Liver (tissue), 9 donors: ENCODE results near the gene RHOH. TPM values are rescaled to one million over a fixed set of nuclear protein-coding genes. Genes with fewer than 3 reads are reported as not detected.

Source experiments
- DNase-seq: peaks from one replicate; pipeline ENCODE4 v3.0.0-alpha.2; 2017; ENCODE audit warnings: low spot score
- H3K27ac ChIP-seq, 2 donors: one replicate each; pipeline ENCODE4 v1.7.0; 2013; ENCODE audit warnings: inconsistent platforms in 2 of 2, low read length in 2 of 2, control low read depth in 1 of 2, low read depth in 1 of 2, mild to moderate bottlenecking in 1 of 2
- H3K27me3 ChIP-seq, 4 donors: one replicate each; pipeline versions ENCODE4 v1.6.1 to v1.7.0; 2013; ENCODE audit warnings: low read length in 3 of 4, inconsistent platforms in 1 of 4, mild to moderate bottlenecking in 1 of 4, moderate library complexity in 1 of 4; ENCODE audit not compliant: control insufficient read depth in 4 of 4, insufficient read depth in 4 of 4
- H3K36me3 ChIP-seq, 4 donors: one replicate each; pipeline versions ENCODE4 v1.6.1 to v1.7.0; 2013; ENCODE audit warnings: low read length in 3 of 4, mild to moderate bottlenecking in 3 of 4, low read depth in 1 of 4, moderate library complexity in 1 of 4; ENCODE audit not compliant: control insufficient read depth in 4 of 4, insufficient read depth in 3 of 4
- H3K4me1 ChIP-seq, 4 donors: one replicate each; pipeline versions ENCODE4 v1.6.1 to v1.7.0; 2013; ENCODE audit warnings: low read length in 3 of 4, mild to moderate bottlenecking in 3 of 4, moderate library complexity in 1 of 4; ENCODE audit not compliant: control insufficient read depth in 4 of 4, insufficient read depth in 4 of 4
- H3K4me3 ChIP-seq, 3 donors: one replicate each; pipeline versions ENCODE4 v1.6.1 to v1.7.0; 2013; ENCODE audit warnings: low read length in 3 of 3, control low read depth in 1 of 3, low read depth in 1 of 3, mild to moderate bottlenecking in 1 of 3
- H3K9ac ChIP-seq, 2 donors: one replicate each; pipeline ENCODE4 v1.7.0; 2013; ENCODE audit warnings: low read length in 2 of 2, mild to moderate bottlenecking in 2 of 2, moderate library complexity in 2 of 2, control low read depth in 1 of 2, low read depth in 1 of 2
- H3K9me3 ChIP-seq, 4 donors: one replicate each; pipeline versions ENCODE4 v1.6.1 to v1.7.0; 2013; ENCODE audit warnings: low read length in 3 of 4; ENCODE audit not compliant: control insufficient read depth in 4 of 4
- EGR1 ChIP-seq, 2 donors: IDR thresholded peaks; 2 replicates each; pipeline ENCODE4 v1.6.1; 2016 to 2018; ENCODE audit warnings: antibody characterized with exemption in 2 of 2, low read depth in 2 of 2
- GABPA ChIP-seq, 2 donors: IDR thresholded peaks in 1 of 2; conservative IDR thresholded peaks in 1 of 2; 2 replicates each; pipeline ENCODE4 v1.6.1; 2016; ENCODE audit warnings: antibody characterized with exemption in 2 of 2, mild to moderate bottlenecking in 1 of 2, moderate library complexity in 1 of 2
- HNF4A ChIP-seq, 2 donors: conservative IDR thresholded peaks; 2 replicates each; pipeline ENCODE4 v1.6.1; 2016; ENCODE audit warnings: antibody characterized with exemption in 2 of 2, mild to moderate bottlenecking in 2 of 2
- HNF4G ChIP-seq: IDR thresholded peaks from 2 replicates; pipeline ENCODE4 v1.6.1; 2016; ENCODE audit warnings: antibody characterized with exemption
- JUND ChIP-seq, 2 donors: IDR thresholded peaks; 2 replicates each; pipeline ENCODE4 v1.6.1; 2016; ENCODE audit warnings: antibody characterized with exemption in 2 of 2
- NR2F2 ChIP-seq: IDR thresholded peaks from 2 replicates; pipeline ENCODE4 v1.6.1; 2016; ENCODE audit warnings: antibody characterized with exemption
- RAD21 ChIP-seq, 2 donors: IDR thresholded peaks; 2 replicates each; pipeline ENCODE4 v1.6.1; 2016; ENCODE audit warnings: antibody characterized with exemption in 2 of 2, mild to moderate bottlenecking in 2 of 2
- RXRA ChIP-seq, 2 donors: IDR thresholded peaks; 2 replicates each; pipeline ENCODE4 v1.6.1; 2017 to 2018; ENCODE audit warnings: antibody characterized with exemption in 2 of 2, mild to moderate bottlenecking in 1 of 2
- TAF1 ChIP-seq: conservative IDR thresholded peaks from 2 replicates; pipeline ENCODE4 v1.6.1; 2016; ENCODE audit warnings: antibody characterized with exemption, mild to moderate bottlenecking
- YY1 ChIP-seq: IDR thresholded peaks from 2 replicates; pipeline ENCODE4 v1.6.1; 2016; ENCODE audit warnings: antibody characterized with exemption, mild to moderate bottlenecking
- WGBS: extraction: QIAGEN DNeasy Blood & Tissue Kit; methylation state at CpG from one replicate; pipeline ENCODE4 v1.1.7; 2013; 5-methylcytosine and 5-hydroxymethylcytosine counted together
- polyA plus RNA-seq, 2 donors: library from polyadenylated mRNA; stranded (reverse) in 1 of 2; unstranded in 1 of 2; fragments of 200-250 nt in 1 of 2; fragments of >200 nt in 1 of 2; fragmentation: Nextera tagmentation in 1 of 2; extraction: Ambion mirVana in 1 of 2; gene quantifications; one replicate each; pipeline versions ENCODE4 v1.2.1 to v1.2.3, GENCODE V29; 2013 to 2015
- total RNA-seq, 2 donors: library from RNA; depleted of rRNA; stranded (reverse); fragments of >200 nt; gene quantifications; one replicate each; pipeline ENCODE4 v1.2.3, GENCODE V29; 2014
- TF ChIP-seq, protein P1 (sequence below): IDR thresholded peaks from 2 replicates; pipeline ENCODE4 v1.6.1; 2016; ENCODE audit warnings: antibody characterized with exemption
- TF ChIP-seq, protein P2 (sequence below): IDR thresholded peaks from 2 replicates; pipeline ENCODE4 v1.6.1; 2016; ENCODE audit warnings: antibody characterized with exemption
- TF ChIP-seq, protein P3 (sequence below): fragments of 150-350 bp; IDR thresholded peaks from 2 replicates; pipeline ENCODE4 v1.5.1; 2017; ENCODE audit warnings: improper control_type of control experiment, low read depth, low read length; ENCODE audit not compliant: missing input control
- TF ChIP-seq, protein P4 (sequence below): IDR thresholded peaks from 2 replicates; pipeline ENCODE4 v1.6.1; 2016; ENCODE audit warnings: antibody characterized with exemption
- TF ChIP-seq, protein P5 (sequence below): IDR thresholded peaks from 2 replicates; pipeline ENCODE4 v1.6.1; 2016; ENCODE audit warnings: antibody characterized with exemption, mild to moderate bottlenecking
- donor health status: healthy.
- donor health status: healthy.
- donor health status: healthy.
- donor health status: healthy.
- donor health status: healthy.

RHOH gene
- total and polyA plus RNA-seq, 4 donors: 0.56 to 2.3 (median 1.3) TPM

DNA sequence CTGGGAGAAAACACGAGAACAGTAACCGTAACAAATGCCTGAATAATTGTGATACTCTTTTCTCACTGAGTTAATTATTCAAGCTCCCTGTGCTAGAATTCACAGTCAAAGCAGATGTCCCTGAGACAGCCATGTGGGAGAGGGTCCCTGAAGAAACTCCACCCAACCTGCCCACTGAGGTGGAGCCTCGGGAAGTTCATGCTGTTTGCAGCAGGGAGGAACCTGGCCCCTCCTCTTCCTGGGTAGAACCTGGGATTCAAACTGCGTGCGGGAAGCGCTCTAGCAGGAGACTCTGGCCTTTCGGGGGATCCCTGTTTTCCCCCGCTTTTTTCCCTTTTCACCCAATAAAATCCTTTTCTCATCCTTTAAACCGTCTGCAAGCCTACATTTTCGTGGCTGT, 20.2 kb upstream of the RHOH start:
- no peak overlapping the region for H3K4me3 ChIP-seq
- 67% methylated on average over 10 of the region's 10 CpGs for WGBS

DNA sequence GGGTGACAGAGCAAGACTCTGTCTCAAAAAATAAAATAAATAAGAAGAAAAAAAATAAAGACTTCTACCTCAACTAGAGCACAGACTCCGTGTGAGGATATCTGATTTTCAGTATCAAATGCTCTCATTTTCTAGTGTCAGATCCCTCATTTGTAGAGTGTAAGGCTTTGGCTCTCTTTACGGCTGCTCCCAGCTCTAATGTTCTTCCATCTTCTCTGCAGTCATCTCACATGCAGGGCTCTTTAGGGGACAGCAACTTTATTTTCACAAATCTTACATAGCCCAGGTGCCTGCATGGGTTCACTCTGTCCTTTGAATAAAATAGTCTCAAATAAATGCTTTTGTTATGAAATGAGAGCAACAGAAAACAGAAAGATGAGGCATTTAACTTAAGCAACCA, 19.2 kb upstream of the RHOH start:
- 81% methylated on average over 2 of the region's 2 CpGs for WGBS
- DNase-seq: no peak
- H3K4me1 ChIP-seq: no peaks in the 10 kb centered on the region
- H3K9ac ChIP-seq: no peak overlapping the region
- H3K27me3 ChIP-seq: no peaks in the 10 kb centered on the region
- H3K27ac ChIP-seq: no peak overlapping the region
- H3K36me3 ChIP-seq: no peaks in the 10 kb centered on the region
- no peaks in the 10 kb centered on the region for H3K9me3 ChIP-seq
- no peak overlapping the region for H3K4me3 ChIP-seq
- TF ChIP-seq EGR1 (IDR thresholded peaks at IDR 0.05; ENCODE audit: low read depth in 2 of 2): no peak
- TF ChIP-seq, protein P1, sequence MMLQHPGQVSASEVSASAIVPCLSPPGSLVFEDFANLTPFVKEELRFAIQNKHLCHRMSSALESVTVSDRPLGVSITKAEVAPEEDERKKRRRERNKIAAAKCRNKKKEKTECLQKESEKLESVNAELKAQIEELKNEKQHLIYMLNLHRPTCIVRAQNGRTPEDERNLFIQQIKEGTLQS: no peak
- TF ChIP-seq JUND (IDR thresholded peaks at IDR 0.05): no peak
- no peak for TF ChIP-seq RAD21 (IDR thresholded peaks at IDR 0.05)
- TF ChIP-seq, protein P2, sequence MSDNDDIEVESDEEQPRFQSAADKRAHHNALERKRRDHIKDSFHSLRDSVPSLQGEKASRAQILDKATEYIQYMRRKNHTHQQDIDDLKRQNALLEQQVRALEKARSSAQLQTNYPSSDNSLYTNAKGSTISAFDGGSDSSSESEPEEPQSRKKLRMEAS: no peak
- TF ChIP-seq HNF4A (conservative IDR thresholded peaks at IDR 0.05): no peak
- TF ChIP-seq, protein P3, sequence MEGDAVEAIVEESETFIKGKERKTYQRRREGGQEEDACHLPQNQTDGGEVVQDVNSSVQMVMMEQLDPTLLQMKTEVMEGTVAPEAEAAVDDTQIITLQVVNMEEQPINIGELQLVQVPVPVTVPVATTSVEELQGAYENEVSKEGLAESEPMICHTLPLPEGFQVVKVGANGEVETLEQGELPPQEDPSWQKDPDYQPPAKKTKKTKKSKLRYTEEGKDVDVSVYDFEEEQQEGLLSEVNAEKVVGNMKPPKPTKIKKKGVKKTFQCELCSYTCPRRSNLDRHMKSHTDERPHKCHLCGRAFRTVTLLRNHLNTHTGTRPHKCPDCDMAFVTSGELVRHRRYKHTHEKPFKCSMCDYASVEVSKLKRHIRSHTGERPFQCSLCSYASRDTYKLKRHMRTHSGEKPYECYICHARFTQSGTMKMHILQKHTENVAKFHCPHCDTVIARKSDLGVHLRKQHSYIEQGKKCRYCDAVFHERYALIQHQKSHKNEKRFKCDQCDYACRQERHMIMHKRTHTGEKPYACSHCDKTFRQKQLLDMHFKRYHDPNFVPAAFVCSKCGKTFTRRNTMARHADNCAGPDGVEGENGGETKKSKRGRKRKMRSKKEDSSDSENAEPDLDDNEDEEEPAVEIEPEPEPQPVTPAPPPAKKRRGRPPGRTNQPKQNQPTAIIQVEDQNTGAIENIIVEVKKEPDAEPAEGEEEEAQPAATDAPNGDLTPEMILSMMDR: no peak
- TF ChIP-seq TAF1: no peak
- TF ChIP-seq GABPA (IDR thresholded peaks at IDR 0.05 in 1 of 2, conservative IDR thresholded peaks at IDR 0.05 in 1 of 2): no peak
- no peak for TF ChIP-seq YY1

More for the DNA sequence above, 20.2 kb upstream of the RHOH start:
- H3K9ac ChIP-seq: no peak overlapping the region
- no peak overlapping the region for H3K27ac ChIP-seq
- no peak for DNase-seq
- H3K4me1 ChIP-seq: no peaks in the 10 kb centered on the region
- H3K27me3 ChIP-seq: no peaks in the 10 kb centered on the region
- H3K9me3 ChIP-seq: no peaks in the 10 kb centered on the region
- H3K36me3 ChIP-seq: no peaks in the 10 kb centered on the region
- TF ChIP-seq NR2F2: no peak
- TF ChIP-seq, protein P1: no peak
- TF ChIP-seq EGR1 (IDR thresholded peaks at IDR 0.05; ENCODE audit: low read depth in 2 of 2): no peak
- no peak for TF ChIP-seq YY1
- TF ChIP-seq, protein P4, sequence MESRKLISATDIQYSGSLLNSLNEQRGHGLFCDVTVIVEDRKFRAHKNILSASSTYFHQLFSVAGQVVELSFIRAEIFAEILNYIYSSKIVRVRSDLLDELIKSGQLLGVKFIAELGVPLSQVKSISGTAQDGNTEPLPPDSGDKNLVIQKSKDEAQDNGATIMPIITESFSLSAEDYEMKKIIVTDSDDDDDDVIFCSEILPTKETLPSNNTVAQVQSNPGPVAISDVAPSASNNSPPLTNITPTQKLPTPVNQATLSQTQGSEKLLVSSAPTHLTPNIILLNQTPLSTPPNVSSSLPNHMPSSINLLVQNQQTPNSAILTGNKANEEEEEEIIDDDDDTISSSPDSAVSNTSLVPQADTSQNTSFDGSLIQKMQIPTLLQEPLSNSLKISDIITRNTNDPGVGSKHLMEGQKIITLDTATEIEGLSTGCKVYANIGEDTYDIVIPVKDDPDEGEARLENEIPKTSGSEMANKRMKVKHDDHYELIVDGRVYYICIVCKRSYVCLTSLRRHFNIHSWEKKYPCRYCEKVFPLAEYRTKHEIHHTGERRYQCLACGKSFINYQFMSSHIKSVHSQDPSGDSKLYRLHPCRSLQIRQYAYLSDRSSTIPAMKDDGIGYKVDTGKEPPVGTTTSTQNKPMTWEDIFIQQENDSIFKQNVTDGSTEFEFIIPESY: no peak
- TF ChIP-seq RAD21 (IDR thresholded peaks at IDR 0.05): no peak
- no peak for TF ChIP-seq RXRA (IDR thresholded peaks at IDR 0.05)
- TF ChIP-seq, protein P3: no peak
- TF ChIP-seq HNF4G: no peak
- TF ChIP-seq, protein P5, sequence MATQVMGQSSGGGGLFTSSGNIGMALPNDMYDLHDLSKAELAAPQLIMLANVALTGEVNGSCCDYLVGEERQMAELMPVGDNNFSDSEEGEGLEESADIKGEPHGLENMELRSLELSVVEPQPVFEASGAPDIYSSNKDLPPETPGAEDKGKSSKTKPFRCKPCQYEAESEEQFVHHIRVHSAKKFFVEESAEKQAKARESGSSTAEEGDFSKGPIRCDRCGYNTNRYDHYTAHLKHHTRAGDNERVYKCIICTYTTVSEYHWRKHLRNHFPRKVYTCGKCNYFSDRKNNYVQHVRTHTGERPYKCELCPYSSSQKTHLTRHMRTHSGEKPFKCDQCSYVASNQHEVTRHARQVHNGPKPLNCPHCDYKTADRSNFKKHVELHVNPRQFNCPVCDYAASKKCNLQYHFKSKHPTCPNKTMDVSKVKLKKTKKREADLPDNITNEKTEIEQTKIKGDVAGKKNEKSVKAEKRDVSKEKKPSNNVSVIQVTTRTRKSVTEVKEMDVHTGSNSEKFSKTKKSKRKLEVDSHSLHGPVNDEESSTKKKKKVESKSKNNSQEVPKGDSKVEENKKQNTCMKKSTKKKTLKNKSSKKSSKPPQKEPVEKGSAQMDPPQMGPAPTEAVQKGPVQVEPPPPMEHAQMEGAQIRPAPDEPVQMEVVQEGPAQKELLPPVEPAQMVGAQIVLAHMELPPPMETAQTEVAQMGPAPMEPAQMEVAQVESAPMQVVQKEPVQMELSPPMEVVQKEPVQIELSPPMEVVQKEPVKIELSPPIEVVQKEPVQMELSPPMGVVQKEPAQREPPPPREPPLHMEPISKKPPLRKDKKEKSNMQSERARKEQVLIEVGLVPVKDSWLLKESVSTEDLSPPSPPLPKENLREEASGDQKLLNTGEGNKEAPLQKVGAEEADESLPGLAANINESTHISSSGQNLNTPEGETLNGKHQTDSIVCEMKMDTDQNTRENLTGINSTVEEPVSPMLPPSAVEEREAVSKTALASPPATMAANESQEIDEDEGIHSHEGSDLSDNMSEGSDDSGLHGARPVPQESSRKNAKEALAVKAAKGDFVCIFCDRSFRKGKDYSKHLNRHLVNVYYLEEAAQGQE: no peak
- no peak for TF ChIP-seq JUND (IDR thresholded peaks at IDR 0.05)
